ENCODE results near the gene KCTD1.
"Not testable (repeated sequence)": the region's sequence is repeated elsewhere in the genome, so short reads cannot be mapped to it uniquely, and the experiment has no call there.

KCTD1 gene

DNA sequence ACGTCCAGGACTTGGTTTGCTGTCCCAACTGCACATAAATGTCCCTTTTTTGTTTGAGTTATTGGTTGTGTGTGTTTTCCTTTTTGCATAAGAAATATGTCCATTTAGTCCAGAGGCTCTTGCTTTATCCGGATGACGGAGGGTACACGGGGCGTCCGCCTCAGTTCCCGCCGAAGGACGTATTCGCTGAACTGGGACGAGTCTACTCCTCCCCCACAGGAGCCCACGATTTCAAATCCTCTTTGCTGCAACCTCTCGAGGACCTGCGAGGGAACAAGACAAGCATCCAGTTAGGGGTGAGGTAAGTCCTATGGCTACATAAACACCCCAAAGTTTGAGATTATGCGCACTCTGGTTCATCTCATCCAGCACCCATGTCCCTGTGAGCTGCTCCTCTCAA, 92.7 kb downstream of the KCTD1 start:
- DNase-seq, result no peak

DNA sequence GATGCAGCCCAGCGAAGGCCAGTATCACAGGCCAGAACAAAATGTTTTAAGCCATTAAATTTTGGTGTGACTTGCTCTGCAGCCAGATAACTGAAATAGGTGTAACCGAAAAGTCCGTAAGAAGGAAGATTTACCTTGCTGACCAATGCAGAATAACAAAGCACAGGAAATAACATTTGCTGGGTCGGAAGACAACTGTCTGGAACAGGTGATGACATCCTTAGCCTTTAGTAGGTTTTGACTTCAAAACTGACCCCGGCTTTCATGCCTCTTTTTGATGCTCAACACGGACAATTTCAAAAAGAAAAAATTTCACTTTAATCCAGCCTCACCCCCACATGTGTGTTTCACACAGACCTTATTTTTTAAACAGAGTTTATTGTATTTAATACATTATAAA, 93.7 kb downstream of the KCTD1 start:
- no peak for DNase-seq

DNA sequence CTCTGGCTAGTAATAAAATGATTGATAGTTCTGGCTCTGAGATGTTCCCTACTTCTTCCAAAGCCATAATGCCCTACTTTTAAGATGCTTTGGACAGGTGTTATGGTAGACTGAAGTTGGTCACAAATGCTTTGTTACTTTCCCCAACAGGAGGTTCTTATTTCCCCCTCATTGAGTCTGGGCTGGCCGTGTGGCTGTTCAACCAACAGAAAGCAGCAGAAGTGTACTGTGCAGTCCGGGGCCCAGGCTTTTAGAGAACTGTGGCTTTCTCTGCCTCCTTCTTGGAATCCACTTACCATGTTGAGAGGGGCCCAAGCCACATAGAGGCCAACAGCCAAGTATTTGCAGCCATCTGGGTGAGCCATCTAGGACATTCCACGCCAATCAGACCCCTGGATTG, 94.2 kb downstream of the KCTD1 start:
- DNase-seq, result no peak

DNA sequence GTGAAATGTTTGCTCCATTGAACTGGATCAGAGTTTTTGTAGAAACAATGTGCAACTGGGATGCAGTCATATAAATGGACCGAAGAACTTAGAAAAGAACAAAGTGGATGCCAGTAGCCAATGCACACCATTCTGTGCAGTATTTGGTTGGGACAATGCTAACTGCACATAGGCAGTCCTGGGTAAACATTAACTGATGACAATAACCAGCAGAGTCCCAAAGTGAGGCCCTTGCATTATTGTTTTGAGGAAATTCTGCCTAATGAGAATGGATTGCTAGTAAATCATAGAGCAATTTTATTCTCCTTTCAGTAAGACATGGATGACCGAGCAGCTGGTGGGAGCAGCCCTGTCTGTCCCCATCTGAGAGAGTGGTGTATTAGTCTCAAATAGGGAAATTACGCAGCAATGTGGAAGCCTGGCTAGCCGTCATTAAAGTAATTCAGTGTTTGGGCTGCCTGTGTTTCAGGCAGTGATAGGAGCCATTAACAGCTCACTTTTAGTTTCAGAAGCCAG, 94.9 kb downstream of the KCTD1 start:
- no peak for DNase-seq

DNA sequence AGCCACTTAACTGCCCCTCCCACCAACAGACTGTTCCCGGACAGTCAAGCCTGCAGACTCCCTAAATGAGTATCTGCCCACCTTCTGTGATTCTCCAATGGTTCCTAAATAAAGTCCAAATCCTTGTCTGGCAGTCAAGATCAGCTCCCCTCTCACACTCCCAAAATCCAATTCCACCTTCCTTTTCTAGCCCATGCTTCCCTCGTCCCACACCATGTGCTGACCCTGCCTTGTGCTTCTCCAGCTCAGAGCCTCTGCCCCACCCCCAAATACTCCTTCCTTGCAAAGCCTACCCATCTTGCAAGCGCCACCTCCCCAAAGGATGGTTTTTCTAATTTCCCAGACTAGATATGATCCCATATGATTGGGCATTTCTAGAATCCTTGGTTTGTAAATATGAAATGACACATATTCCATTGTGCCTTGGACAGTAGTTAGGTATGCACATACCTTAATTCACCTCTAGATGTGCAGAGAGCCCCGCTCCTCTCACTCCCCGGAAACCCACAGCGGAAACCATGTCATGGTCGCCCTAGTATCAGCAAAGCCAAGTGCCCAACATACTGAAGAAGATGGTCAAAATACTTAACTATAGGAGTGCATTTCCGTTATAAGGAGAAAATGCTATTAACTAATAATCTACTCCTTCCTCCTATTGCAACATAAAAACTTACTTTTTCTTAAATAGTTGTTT, 97.2 kb downstream of the KCTD1 start:
- DNase-seq, result no peak

DNA sequence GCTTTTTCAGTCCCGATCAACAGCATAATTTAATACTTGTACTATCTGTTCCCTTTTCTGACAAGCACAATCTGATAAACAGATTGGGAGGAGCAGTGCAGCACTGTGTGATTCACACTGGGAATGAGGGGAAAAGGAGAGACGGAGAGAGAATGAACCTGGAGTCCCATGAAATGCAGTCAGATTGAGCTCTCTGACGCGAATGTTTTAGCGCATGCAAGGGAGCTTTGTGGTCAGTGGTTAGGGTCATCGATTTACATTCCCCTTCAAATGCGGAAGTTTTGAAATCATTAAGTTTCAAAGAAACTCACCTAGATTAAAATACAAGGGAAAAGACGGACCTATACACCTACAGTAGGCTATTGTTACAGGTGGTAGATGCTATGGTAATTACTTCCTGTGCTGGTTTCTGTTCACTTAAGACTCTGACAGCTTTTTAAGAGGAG, 99.6 kb downstream of the KCTD1 start:
- no peak for DNase-seq

DNA sequence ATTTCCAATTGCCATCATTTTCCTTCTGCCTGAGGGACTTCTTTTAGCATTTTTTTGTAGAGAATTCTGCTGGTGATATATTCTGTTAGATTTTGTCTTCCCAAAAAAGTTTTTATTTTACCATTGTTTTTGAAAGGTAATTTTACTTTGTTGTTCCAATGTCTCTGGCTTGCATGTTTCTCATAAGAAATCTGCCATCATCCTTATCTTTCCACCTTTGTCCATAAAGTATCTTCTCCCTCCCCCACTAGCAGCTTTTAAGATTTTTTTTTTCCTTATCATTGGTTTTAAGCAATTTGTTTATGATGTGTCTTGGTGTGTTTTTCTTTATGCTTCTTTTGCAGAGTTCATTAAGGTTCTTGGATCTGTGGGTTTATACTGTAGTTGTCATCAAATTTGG, 104.5 kb downstream of the KCTD1 start:
- DNase-seq, result no peak

DNA sequence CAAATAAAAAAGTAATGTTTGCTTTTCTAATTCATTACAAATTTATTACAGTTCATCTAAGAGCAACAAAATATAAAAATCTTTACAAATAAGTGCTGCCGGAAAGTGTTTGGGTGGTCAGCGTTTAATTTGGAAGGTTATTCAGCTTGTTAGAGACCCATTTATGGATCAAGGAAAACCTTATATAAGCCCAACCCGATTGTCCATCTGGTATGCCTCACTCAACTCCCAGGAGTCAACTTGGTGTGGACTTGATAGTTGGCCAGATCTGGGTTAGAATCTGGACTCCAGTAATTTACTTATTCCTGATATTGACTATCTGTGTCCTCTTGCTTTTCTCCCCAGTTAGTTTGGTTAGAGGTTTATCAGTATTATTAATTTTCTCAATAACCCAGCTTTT, 106.2 kb downstream of the KCTD1 start:
- peak; percentile 32 for DNase-seq

DNA sequence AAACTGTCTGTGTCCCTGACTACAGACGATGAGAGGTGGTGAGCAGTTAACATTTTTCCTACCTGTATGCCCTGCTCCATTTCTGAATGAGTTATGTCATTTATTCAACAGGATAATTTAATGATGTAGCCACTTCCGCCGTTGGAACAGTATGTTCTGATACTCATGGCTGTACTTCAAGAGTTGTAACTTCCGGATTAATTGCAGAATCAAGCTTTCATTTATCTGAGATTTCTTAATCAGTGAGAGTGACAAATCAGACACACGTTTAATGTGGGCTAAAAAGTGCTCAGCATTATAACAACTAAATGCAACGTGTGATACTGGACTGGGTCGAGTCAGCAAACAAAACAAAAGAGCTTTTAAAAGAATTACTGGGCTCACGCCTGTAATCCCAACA, 107.7 kb downstream of the KCTD1 start:
- DNase-seq, result no peak

DNA sequence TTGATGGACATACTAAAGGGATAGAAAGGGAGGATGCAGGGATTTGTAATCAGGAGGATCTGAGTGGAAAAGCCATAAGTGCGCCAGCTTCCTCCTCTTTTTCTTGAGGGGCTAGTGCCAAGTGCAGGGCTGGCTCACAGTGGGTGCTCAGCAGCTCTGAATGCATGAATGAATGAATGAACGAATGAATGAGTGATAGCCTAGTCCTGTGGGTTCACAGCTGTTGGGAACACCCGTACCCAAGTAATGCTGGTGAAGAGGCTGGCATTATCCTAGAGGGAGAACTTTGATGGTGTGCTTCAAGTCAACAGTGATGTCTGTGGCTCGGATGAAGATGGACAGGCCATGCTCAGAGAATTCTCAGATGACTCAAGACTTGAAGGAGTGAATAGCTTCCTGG, 108.8 kb downstream of the KCTD1 start:
- DNase-seq, result no peak

DNA sequence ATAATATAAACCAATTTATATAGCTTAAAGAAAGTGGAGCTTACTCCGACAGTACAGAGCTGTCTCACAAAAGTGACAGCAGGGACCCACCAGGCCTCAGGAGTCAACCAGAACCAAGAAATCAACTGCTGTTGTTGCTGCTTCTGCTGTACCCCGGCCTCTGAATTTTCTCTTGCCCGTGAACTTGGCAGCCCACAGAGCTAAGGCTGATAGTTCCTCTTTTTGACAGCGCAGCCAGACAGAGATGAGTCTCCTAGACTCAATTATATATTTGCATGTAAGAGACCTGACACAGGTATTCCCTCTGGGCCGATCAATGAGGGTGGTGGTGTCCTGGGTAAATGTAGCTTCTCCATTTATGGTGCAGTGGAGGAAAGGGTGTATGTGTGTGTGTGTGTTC, 109.4 kb downstream of the KCTD1 start:
- DNase-seq, result no peak

DNA sequence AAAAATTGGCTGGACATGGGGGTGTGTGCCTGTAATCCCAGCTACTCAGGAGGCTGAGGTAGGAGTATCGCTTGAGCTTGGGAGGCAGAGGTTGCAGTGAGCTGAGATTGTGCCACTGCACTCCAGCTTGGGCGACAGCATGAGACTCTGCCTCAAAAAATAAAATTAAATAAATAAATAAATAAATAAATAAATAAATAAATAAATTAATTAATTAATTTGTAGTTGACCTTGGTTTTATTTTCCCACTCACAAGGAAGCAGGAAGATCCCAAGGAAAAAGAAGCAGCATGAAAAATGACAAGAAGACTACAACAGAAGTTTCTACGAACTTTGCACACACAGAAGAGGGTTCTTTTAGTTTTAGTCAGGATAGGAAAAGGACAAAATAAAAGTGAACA, 110.7 kb downstream of the KCTD1 start:
- DNase-seq, result not testable (repeated sequence)

DNA sequence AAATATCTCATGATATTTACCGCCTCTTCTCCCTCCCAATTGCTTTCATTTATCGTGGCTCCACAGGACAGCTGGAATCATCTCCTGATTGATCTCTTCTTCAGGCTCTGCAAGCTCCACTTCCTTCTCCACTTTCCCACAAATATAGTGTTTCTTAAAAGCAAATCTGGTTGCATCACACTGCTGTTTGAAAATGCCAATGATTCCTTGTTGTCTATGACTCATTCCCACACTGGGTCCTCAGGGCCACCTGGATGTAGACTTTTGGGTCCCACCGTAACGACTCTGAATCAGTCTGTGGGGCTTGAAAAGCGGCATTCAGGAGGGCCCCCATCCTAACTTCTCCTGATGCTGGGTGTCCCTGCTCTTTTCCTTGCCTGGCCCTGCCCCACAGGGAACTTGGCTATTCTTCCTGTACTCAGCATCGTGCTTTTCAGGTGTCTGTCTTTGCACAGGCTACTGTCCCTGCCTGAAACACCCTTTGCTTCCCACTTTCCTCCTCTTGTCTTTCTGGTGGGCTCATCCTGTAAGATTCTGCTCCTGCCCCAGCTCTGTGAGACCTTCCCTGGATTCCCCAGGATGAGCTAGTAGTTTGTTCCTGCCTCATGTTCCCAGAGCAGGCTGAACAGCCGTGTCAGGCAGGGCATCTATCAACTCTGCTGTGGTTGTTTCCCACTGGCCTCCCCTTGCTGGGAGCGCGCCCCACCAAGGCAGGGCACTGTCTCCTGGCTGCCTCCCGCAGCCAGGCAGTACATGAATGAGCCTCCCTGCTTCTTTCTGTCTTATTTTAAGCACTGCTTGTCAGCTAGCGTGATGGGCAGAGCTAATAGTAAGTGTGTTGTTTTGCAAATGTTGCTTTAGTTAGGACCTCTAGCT, 111.9 kb downstream of the KCTD1 start:
- peak; percentile 94 for DNase-seq

DNA sequence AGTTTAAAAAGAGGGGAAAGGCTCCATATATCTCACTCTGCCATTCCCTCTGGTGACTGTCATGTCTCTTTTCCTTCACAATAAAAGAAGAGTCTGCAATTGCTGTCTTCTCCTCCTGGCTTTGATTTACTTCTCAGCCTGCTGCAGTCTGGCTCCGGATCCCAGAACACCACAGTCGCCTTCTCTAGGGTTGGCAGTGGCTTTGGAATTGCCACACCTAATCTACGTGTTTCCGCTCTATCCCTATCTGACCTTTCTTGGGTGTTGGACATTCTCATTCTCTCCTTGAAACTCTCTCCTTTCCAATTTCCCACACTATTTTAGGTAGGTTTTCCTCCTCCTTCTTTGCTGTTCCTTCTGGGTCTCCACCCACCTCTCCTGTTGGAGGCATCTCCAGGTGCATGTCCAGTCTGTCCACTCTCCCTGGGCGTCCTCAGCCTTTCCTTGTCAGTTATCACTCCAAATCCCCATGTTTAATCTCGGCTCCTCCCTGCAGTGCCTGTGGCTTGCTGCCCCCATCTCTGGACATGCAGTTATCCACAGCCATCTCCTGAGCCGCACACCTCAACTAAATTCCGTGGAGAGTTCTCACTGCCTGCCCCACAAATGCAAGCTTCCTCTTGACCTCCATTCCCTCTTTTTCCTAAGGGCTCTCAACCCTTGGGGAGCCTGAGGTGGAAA, 112.8 kb downstream of the KCTD1 start:
- no peak for DNase-seq

DNA sequence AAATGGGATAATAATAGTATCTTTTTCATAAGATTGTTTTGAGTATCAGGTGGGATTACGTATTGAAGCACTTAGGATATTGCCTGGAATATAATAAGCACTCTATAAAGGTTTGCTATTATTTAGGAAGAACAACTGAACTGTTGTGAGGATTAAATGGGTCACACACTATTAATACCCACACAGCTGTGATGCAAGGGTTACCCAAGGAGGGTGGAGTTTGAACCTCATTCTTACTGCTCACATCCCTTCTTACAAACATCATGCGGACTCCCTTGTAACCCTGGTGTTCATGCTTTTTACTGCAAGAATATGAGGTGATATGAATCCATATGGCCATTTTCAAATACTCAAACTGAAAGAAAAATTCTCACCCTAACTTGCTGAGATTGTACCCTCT, 113.5 kb downstream of the KCTD1 start:
- DNase-seq, result no peak

DNA sequence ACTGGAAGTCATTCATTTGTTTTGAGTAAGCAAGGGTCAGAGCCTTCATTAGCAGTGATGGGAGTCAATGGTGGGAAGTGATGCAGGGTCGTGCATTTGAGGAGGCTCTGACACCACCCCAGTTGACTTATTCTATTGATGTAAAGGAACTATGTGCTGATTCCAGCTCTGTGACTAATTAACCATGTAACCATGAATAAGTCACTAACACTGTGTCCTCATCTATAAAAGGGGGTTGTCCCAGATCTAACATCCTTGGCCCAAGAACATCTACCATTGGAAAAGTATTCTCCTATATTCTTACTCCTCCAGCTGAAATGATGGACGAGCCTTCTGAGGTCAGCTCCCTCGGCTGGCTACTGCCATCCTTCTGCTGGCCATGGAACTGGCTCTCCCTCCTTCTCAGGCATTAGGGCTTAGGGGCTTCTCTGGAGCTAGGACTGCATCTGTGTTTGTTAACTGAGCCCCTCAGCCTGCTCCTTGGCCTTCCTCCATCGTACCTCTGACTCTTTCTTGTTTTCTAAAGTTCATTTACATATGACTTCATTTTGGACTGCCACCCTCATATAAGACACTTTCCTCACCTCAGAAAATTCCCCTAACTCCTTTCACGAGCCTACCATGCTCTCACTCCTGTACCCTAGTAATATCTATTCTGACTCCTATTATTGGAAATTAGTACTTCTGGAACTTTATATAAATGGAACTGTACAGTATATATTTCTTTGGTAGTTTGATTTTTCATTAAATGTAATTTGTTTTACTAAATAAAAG, 115.5 kb downstream of the KCTD1 start:
- DNase-seq, result no peak

DNA sequence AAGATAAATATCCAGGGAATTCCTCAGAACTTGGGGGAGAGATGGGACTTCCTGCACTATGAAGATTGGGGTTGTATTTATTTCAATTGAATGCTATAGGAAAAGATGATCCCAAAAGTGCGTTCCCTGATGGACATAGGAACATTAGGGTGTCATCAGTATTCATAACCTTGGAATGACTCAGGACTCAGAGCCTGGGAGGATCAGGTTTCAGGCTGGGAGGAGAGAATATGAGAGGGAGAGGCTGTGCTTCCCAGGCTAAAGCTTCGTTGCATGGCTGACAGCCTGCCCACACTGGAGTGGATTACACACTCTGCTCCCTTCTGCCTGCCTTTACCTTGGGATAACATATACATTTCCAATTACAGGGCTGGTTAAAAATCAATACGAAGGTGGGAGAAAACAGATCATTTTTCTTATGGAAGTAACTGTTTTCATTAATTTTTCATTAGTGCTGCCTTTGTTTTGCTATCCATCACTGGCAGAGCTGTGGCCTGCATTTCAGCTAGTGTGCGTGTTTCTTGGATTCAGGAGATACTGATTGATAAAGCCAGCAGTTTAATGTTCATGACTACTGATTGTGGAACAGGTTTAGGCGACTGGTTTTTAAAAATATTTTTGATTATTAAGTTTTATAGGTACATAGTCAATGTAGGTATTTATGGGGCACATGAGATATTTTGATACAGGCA, 118.7 kb downstream of the KCTD1 start:
- DNase-seq, result peak; percentile 88

DNA sequence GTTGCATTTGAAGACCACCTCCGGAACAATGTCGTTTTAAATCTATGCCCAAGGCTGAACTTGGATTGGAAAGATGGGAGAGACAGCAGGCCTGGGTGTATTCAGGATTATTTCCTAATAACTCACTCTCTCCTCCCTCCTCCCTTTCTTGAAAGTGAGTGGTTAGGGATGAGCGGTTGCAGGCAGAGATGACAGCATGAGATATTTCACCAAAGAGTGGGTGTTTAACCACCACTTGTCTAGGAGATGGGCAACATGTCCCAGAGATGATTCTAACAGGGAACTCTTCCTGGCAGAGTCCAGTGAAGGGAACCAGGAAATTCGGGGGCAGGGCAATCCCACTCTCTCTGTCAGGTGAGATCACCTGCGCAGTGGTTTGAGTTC, 123.2 kb downstream of the KCTD1 start:
- DNase-seq, result peak; percentile 25

DNA sequence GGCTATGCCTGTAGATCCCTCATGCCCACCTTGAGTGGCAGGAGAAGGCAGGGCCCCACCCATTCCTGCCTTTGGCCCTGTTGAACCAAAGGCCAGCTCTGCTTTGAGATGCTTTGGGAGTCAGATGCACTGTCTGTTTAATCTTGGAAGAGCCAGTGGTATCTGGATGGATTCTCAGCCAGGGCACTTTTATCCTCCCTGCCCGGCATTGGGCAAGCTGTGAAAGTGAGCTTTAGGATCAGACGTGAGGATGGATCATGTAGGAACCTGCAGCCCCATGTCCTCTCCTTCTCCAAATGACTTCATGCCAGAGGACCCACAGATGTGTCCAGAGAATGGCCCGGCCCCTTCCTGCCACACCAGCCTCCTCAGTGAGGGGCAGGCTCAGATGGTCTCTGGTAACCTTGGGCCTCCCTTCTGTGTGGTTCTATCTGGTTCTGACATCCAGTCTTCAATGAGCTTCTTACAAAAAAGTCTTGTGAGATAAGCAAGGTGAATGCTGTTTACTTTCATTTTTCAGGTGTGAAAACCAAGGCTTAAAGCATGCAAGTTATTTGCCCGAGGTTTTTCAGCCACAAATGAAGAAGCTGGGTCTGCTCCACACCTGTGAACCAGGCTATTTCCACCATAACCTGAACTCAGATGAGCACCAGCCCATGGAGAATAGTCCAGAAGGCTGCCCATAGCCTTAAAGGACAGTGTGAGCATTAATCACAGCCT, 123.8 kb downstream of the KCTD1 start:
- DNase-seq, result no peak

DNA sequence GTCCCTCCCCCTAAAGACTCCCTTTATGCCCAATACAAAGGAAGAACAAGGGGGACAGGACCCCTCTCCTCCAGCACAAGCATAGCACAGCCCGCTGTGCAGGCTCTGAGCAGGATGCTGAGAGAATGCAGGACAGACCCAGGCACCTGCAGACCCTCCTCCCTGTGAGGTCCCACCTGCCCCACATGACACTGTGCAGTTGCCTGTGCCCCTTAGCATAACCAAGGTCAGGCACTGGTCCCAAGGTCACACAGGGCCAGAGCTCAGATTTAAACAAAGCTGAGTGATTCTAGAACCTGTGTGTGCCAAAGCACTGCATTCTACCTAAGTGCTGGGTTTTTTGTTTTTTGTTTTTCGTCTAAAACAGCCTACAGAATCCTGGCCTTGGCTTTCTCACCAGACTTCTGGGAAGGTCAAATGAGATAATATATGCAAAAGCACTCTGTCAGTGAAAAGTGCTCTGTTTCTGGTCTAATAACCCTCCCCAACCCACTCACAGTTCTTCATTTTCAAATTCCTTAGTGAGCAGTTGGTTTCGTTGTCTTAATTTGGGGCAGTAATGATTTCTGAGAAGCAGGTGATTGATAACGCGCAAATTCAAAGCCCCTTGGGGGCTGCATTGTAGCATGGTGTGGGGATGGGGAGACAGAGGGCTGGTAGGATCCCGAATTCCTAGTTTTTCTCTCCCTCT, 125.7 kb downstream of the KCTD1 start:
- DNase-seq, result no peak

DNA sequence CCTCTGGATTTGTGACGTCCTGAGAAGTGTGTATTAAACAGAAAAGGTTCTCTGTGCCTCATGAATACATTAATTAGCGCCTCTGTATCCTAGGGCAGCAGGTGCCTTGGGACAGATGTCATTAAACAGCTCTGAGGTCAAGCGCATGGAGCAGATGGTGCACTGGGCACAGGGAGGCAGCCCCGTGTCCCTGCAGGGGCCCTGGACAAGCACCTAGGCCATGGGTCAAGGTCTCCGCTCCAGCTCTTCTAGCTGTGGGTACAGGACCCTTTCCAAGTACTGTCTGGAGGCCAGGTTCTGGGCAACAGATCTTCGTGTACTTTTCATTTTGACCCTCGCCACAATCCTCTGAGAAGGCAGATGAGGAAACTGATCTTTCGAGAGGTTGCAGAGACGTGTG, 126.4 kb downstream of the KCTD1 start:
- DNase-seq, result no peak
